Liver (tissue), 9 donors: ENCODE results near the gene GREM2. TPM values are rescaled to one million over a fixed set of nuclear protein-coding genes. Genes with fewer than 3 reads are reported as not detected.

Experiments used
- DNase-seq: peaks from one replicate; pipeline ENCODE4 v3.0.0-alpha.2; 2017; ENCODE audit warnings: low spot score
- H3K27ac ChIP-seq, 2 donors: one replicate each; pipeline ENCODE4 v1.7.0; 2013; ENCODE audit warnings: inconsistent platforms in 2 of 2, low read length in 2 of 2, control low read depth in 1 of 2, low read depth in 1 of 2, mild to moderate bottlenecking in 1 of 2
- H3K27me3 ChIP-seq, 4 donors: one replicate each; pipeline versions ENCODE4 v1.6.1 to v1.7.0; 2013; ENCODE audit warnings: low read length in 3 of 4, inconsistent platforms in 1 of 4, mild to moderate bottlenecking in 1 of 4, moderate library complexity in 1 of 4; ENCODE audit not compliant: control insufficient read depth in 4 of 4, insufficient read depth in 4 of 4
- H3K36me3 ChIP-seq, 4 donors: one replicate each; pipeline versions ENCODE4 v1.6.1 to v1.7.0; 2013; ENCODE audit warnings: low read length in 3 of 4, mild to moderate bottlenecking in 3 of 4, low read depth in 1 of 4, moderate library complexity in 1 of 4; ENCODE audit not compliant: control insufficient read depth in 4 of 4, insufficient read depth in 3 of 4
- H3K4me1 ChIP-seq, 4 donors: one replicate each; pipeline versions ENCODE4 v1.6.1 to v1.7.0; 2013; ENCODE audit warnings: low read length in 3 of 4, mild to moderate bottlenecking in 3 of 4, moderate library complexity in 1 of 4; ENCODE audit not compliant: control insufficient read depth in 4 of 4, insufficient read depth in 4 of 4
- H3K4me3 ChIP-seq, 3 donors: one replicate each; pipeline versions ENCODE4 v1.6.1 to v1.7.0; 2013; ENCODE audit warnings: low read length in 3 of 3, control low read depth in 1 of 3, low read depth in 1 of 3, mild to moderate bottlenecking in 1 of 3
- H3K9ac ChIP-seq, 2 donors: one replicate each; pipeline ENCODE4 v1.7.0; 2013; ENCODE audit warnings: low read length in 2 of 2, mild to moderate bottlenecking in 2 of 2, moderate library complexity in 2 of 2, control low read depth in 1 of 2, low read depth in 1 of 2
- H3K9me3 ChIP-seq, 4 donors: one replicate each; pipeline versions ENCODE4 v1.6.1 to v1.7.0; 2013; ENCODE audit warnings: low read length in 3 of 4; ENCODE audit not compliant: control insufficient read depth in 4 of 4
- ATF3 ChIP-seq: IDR thresholded peaks from 2 replicates; pipeline ENCODE4 v1.6.1; 2016; ENCODE audit warnings: antibody characterized with exemption
- CTCF ChIP-seq: fragments of 150-350 bp; IDR thresholded peaks from 2 replicates; pipeline ENCODE4 v1.5.1; 2017; ENCODE audit warnings: improper control_type of control experiment, low read depth, low read length; ENCODE audit not compliant: missing input control
- HNF4A ChIP-seq, 2 donors: conservative IDR thresholded peaks; 2 replicates each; pipeline ENCODE4 v1.6.1; 2016; ENCODE audit warnings: antibody characterized with exemption in 2 of 2, mild to moderate bottlenecking in 2 of 2
- JUND ChIP-seq, 2 donors: IDR thresholded peaks; 2 replicates each; pipeline ENCODE4 v1.6.1; 2016; ENCODE audit warnings: antibody characterized with exemption in 2 of 2
- MAX ChIP-seq: IDR thresholded peaks from 2 replicates; pipeline ENCODE4 v1.6.1; 2016; ENCODE audit warnings: antibody characterized with exemption
- NR2F2 ChIP-seq: IDR thresholded peaks from 2 replicates; pipeline ENCODE4 v1.6.1; 2016; ENCODE audit warnings: antibody characterized with exemption
- YY1 ChIP-seq: IDR thresholded peaks from 2 replicates; pipeline ENCODE4 v1.6.1; 2016; ENCODE audit warnings: antibody characterized with exemption, mild to moderate bottlenecking
- ZBTB33 ChIP-seq: IDR thresholded peaks from 2 replicates; pipeline ENCODE4 v1.6.1; 2016; ENCODE audit warnings: antibody characterized with exemption
- WGBS: extraction: QIAGEN DNeasy Blood & Tissue Kit; methylation state at CpG from one replicate; pipeline ENCODE4 v1.1.7; 2013; 5-methylcytosine and 5-hydroxymethylcytosine counted together
- polyA plus RNA-seq, 2 donors: library from polyadenylated mRNA; stranded (reverse) in 1 of 2; unstranded in 1 of 2; fragments of 200-250 nt in 1 of 2; fragments of >200 nt in 1 of 2; fragmentation: Nextera tagmentation in 1 of 2; extraction: Ambion mirVana in 1 of 2; gene quantifications; one replicate each; pipeline versions ENCODE4 v1.2.1 to v1.2.3, GENCODE V29; 2013 to 2015
- total RNA-seq, 2 donors: library from RNA; depleted of rRNA; stranded (reverse); fragments of >200 nt; gene quantifications; one replicate each; pipeline ENCODE4 v1.2.3, GENCODE V29; 2014
- donor health status: healthy.
- donor health status: healthy.
- donor health status: healthy.
- donor health status: healthy.
- donor health status: healthy.

GREM2 gene
- total and polyA plus RNA-seq, 4 donors: 0.19 to 19.5 (median 4.3) TPM

GRCh38 chr1:240533154-240533780 is 78.7 kb downstream of the GREM2 start:
- Histone ChIP-seq H3K9me3 (no peaks in the 10 kb centered on the region), H3K4me1 (peaks cover 0 to 2% (median 0%) of the 10 kb centered on the region in 4 donors), H3K36me3 (no peaks in the 10 kb centered on the region), H3K9ac (no peak overlapping the region), H3K27me3 (no peaks in the 10 kb centered on the region), H3K27ac (no peak overlapping the region), H3K4me3 (no peak overlapping the region)
- TF ChIP-seq ATF3 (no peak), NR2F2 (no peak), CTCF (peak; percentile 8), HNF4A (conservative IDR thresholded peaks at IDR 0.05) (no peak)
- WGBS: 74% methylated on average over 2 of the region's 2 CpGs
- no peak for DNase-seq

- H3K4me3 ChIP-seq: no peak overlapping the region
- no peaks in the 10 kb centered on the region for H3K27me3 ChIP-seq
- 89% methylated on average over 9 of the region's 9 CpGs for WGBS
- DNase-seq: no peak
- no peaks in the 10 kb centered on the region for H3K9me3 ChIP-seq
- peaks cover 0 to 4% (median 0%) of the 10 kb centered on the region in 4 donors for H3K4me1 ChIP-seq
- peaks cover 0 to 4% (median under 1%) of the 10 kb centered on the region in 4 donors for H3K36me3 ChIP-seq
- H3K9ac ChIP-seq: no peak overlapping the region
- no peak overlapping the region for H3K27ac ChIP-seq
- no peak for TF ChIP-seq ATF3
These were observed 83.4 kb downstream of the GREM2 start for GRCh38 chr1:240528591-240528990.

GRCh38 chr1:240527086-240527485 is 84.9 kb downstream of the GREM2 start:
- TF ChIP-seq HNF4A (conservative IDR thresholded peaks at IDR 0.05): no peak
- TF ChIP-seq ZBTB33: no peak
- TF ChIP-seq YY1: no peak
- no peak for TF ChIP-seq JUND (IDR thresholded peaks at IDR 0.05)
- no peak for TF ChIP-seq MAX
- TF ChIP-seq CTCF: no peak
- H3K36me3 ChIP-seq: peaks cover 0 to 4% (median under 1%) of the 10 kb centered on the region in 4 donors
- peaks cover 2 to 10% (median 6%) of the 10 kb centered on the region in 4 donors for H3K4me1 ChIP-seq
- no peak overlapping the region for H3K27ac ChIP-seq
- WGBS: 69% methylated on average over 1 of the region's 1 CpG
- H3K27me3 ChIP-seq: no peaks in the 10 kb centered on the region
- no peak for DNase-seq
- H3K9me3 ChIP-seq: no peaks in the 10 kb centered on the region
- H3K9ac ChIP-seq: no peak overlapping the region
- no peak overlapping the region for H3K4me3 ChIP-seq
